ENCODE data around the gene RASGRP2.
A peak's percentile ranks its signal among the peaks of the same experiment; 100 is the strongest.

RASGRP2 gene

DNA sequence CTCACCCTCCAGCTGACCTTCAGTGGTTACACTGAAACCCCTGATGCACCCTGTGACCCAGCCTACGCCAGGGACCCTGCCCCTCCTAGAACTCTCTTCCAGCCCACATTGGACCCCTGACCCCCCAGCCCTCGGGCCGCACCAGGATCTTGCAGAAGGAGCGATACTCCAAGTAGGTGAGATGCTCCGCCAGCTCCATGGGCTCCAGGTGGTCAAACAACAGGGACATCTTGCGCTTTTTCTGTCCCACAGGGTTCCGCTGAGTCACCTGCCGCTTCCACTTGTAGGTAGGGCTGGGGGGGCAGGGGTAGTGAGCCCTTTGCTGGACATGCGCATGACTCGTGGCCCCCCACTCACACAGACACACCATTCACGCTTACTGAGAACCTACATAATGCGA lies 4.1 kb downstream of the RASGRP2 start:
- DNase-seq (ENCODE audit: low read depth), result no peak

DNA sequence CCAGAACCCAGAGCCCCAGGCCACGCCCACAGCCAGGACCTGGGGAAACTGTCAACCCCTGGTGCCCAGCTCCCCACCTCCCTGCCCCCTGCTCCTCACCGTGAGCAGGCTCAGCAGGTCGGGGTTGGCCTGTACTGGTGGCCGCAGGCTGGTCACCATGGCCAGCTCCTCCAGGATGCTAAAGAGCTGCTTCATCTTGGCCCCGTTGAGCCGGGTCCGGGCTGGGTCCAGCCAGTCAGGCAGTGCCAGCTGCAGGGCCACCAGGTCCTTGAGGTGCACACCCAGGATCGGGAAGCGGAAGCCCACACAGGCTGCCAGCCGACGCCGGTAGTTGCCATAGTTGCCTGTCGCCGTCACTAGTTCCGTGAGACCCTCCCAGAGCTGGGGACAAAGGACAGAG lies 7.3 kb downstream of the RASGRP2 start:
- no peak for DNase-seq (ENCODE audit: low read depth)

- DNase-seq (ENCODE audit: low read depth), result no peak
Observed at GRCh38 chr11:64735725-64736259, 8.2 kb downstream of the RASGRP2 start.

DNA sequence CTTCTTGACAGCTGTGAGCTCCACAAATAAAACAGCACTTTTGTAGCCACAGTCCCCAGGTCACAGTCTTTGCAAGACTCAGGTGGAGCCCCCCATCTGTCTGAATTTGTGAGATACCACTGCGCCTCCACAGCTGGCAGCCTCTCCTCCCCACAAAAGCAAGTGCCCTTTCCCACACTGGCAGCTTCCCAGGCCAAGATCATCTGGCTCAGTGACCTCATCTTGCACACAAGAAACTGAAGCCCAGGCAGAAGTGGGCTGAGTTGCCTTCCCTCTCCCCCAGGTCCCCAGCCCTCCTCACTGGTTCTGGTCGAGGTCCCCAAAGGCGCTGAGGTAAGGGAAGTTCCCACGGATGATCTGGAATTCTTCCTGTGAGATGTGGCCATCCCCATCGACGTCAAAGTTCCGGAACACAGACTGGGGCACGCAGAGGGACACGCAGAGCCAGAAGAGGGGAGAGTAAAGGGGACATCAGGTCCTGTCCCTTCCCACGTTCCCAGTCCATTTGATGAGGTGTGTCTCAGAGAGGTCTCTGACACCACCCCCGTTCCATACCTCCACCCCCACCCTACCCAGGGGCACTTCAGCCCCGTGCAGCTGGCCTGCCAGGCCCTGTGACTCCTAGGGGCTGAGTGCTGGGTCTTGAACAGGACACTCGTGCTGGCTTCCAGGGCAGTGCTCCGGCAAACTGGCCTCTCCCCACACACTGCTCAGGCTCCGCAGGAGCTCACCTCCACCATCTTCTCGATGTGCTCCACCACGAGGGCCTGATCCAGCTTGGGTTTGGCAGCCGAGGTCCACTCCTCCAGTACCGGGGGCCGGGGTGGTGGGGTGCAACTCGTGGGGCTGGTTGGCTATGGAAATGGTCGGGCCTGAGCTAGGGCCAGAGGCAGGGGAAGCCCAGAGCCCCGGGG lies 8.9 kb downstream of the RASGRP2 start:
- DNase-seq (ENCODE audit: low read depth), result no peak

DNA sequence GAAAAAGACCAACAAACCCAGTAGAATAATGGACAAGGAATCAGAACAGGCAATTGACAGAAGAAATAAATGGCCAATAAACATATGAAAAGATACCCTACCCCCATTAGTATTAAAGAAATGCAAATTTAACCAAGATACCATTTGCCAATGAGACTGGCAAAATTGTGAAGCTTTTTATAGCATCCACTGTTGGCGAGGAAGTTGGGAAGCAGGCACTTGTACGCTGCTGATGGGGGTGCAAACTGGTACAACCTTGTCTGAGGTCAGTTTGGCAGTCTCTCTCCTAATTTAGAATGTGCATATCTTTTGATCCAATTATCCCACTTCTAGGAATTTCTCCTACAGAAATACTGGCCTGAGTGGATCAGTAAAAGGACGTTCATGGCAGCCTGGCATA lies 12.3 kb downstream of the RASGRP2 start:
- DNase-seq (ENCODE audit: low read depth), result no peak

DNA sequence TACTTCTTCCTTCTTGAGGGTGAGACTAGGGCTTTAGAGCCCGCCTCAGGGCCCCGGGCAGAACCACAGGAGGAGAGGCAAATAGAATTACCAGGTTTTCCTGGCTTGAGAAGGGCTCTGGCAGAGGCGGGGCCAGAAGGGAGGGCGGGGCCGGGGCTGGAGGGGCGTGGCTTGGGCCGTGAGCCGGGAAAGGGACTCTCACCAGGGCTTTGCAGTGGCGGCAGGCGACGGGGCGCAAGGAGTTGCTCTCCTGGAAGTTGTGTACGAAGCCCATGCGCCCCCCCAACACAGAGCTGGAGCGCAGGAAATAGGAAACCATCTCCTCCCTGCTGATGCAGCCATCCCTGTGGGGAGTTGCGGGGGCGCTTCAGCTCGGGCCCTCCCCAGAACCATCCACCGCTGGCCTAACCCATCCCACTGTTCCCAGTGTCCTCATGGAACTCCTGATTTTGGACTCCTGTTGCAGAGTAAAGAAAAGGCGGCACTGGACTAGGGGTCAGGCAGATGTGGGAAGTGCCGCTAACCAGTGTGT lies 14.0 kb downstream of the RASGRP2 start:
- no peak for DNase-seq (ENCODE audit: low read depth)

- DNase-seq (ENCODE audit: low read depth), result no peak
Observed at GRCh38 chr11:64728757-64729365, 15.1 kb downstream of the RASGRP2 start.

DNA sequence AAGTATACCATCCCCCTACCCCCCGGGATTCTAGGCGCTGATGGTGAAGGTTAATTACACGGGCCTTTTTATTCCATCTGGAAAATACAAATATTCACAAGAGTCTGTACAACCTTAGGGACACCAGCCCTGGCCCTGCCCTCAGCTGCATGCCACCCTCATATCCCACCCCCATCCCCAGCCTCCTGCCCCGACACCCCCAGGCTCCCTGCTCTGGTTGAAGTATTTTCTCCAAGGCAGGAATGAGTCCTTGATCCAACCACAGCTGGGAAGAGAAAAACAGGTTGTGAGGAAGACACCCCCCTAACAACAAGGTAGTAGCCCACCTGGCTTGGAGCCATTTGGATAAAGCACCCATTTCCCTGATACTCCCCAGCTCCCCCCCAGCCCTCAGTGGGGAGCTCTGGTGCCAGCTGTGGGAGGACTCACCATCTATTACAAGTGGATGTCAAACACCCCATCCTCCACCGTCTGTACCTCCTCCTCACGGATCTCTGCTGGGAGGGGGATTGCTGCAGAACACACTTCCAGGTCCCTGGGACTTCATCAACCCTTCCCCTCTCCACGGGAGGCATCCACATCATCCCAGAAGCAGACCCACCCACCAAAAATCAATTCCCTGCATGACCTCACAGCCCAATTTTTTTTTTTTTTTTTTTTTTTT lies 16.9 kb downstream of the RASGRP2 start:
- DNase-seq (ENCODE audit: low read depth), result no peak

DNA sequence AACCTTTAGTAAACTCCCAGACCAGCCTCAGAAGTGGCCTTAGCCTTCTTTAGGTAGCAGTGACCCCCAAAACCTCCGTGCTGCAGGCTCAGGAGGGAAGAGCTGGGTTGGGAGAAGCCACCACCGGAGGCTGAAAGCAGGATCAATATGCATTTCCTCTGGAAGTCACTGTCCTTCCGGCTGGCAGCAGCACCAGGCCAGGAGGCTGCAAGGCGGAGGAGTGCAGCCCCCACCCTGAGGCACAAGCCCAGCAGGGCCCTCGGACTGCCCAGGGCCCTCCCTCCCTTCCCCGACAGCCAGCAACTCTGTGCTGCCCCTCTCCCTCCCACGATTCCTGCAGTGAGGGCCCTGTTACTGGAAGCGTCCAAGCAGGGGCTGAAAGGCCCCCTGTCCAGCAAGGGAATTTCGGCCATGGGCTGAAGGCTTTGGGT lies 17.7 kb downstream of the RASGRP2 start:
- no peak for DNase-seq (ENCODE audit: low read depth)

GRCh38 chr11:64724863-64725532 lies 18.9 kb downstream of the RASGRP2 start:
- DNase-seq (ENCODE audit: low read depth), result no peak

DNA sequence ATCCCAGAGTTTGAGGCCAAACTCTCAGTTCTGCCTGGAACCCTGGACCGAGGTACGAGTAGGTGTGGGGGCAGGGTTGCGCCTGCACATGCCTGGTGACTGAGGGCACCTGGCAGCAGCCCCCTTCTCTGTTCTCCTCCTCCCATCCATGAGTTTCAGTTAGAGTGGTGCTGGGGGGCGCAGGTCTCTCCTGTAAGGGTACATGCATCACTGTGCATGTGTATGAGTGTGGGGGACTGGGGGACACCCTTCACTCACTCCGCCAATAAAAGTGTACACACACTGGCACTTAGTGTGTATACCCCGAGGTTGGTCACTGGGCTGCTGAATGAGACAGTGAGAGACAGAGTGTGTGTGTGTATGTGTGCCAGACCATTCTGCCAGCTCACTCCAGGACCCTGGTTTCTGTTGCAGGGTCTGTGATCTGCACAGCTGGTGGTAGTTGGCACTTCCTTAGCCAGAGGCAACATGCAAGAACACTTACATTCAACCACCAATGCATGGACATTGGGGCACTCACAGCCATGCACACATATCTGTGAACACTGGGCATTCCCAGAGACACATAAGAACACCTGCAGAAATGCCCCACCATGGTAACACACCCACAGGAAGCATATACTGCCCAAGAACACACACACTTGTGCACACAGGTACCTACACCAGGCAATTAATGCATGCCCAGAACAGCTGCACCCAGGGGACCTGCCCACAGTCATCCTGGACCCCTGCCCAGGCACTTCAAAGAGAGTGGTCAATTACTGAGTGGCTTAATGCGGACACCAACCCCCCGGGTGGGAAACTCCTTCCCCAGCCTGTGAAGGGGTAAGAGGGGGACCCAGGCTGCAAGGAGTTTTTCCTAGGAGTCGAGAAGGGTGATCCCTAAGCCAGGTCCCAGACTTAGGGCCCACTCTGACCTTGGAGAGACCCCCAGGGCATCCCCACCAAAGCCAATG lies 19.8 kb downstream of the RASGRP2 start:
- DNase-seq (ENCODE audit: low read depth), result no peak

DNA sequence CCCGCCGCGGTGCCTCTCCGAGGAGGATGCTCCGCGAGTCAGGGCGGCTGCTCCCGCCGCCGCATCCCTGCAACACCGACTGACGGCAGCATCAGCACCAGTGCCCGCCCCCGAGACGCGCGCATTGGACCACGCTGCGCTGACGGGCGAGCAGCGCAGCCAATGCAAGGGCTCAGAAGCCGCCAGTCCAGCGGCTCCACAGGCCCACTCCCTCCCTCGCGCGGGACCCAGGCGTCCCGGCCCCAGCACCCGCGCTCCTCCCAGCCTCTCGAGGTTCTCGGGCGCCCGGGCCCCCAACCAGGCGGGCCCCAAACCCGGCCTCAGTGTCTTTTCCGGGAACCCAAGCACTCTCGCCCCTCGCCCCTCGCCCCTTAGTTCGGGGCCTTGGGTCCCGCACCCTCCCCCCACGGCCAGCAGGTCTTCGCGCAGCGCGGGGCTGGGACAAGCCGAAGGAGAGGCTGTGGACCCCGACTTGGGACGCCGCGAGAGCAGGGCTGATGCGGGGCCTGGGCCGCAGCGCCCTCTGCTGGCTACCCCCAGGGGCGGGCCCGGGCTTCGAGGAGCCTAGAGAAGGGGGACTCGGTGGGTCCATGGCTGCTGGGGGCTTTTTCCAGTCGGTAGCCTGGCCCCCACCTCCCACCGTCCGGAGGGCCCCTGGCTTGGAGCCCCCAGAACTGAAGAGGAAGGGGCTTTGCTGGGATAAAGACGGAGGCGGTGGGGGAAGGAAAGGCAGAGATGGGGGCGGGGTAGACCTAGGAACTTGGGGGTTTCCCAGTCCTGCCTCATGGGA lies 20.6 kb downstream of the RASGRP2 start, which contains the start of gene NRXN2:
TSS of gene NRXN2 (minus strand) at position 81 of the 790 bp plus-strand sequence. CDS start 9,498 bp downstream, outside the sequence.
- DNase-seq (ENCODE audit: low read depth), result peak; percentile 68

- DNase-seq (ENCODE audit: low read depth), result no peak
Observed at GRCh38 chr11:64722141-64723065, 21.5 kb downstream of the RASGRP2 start.

DNA sequence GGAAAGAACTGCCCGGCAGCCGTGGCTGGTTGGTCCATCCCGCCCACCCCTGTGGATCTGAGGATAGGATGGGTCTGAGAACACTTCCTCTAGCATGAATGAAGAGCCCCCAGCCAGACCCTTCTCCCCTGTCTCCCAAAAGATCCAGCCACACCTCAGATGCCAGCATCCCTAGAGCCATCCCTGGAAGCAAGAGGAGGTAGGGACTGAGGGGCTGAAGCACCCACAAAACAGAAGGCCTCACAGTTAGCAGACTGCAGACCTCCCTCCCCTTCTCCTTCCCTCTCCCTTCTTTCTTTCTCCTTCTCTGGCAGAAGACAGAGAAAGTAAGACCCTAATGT lies 22.6 kb downstream of the RASGRP2 start:
- no peak for DNase-seq (ENCODE audit: low read depth)

- DNase-seq (ENCODE audit: low read depth), result no peak
Observed at GRCh38 chr11:64720640-64721358, 23.1 kb downstream of the RASGRP2 start.

DNA sequence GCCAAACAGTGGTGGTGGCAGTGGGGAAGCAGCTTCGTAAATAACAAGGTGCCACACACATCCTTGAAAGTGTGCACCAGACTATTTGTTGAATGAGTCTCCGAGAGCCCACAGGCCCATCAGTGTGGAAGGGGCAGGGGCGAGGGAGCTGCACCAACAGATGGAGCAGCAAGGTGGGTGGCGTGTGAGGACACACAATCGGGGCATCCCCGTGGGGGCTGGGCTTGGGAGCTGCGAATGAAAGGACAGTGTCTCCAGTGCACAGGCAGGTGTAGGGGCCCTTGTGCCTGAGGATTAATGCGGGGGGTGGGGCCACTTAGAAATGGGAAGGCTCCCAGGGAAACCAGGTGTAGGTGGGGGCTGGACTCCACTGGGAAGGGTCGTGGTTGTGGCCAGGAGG lies 23.8 kb downstream of the RASGRP2 start:
- DNase-seq (ENCODE audit: low read depth), result no peak

DNA sequence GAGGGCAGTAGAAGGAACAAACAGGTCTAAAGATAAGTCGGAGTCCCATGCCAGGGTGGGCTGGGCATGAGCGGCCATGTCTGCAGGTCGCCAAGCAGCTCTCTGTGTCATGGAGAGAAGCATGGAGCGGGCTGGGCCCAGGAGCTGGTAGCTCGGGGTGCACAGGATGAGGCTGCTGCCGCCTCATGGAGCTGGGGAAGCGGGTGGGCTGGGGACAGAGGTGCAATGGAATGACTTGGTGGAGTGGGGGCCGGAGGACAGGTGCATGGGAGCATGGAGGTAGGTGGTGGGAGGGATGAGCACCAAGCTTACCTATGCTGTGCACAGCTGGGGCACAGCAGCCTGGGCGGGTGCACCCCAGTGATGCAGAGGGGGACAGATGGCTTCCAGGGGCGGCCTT lies 24.5 kb downstream of the RASGRP2 start:
- DNase-seq (ENCODE audit: low read depth), result no peak

GRCh38 chr11:64718780-64719124 lies 25.2 kb downstream of the RASGRP2 start:
- no peak for DNase-seq (ENCODE audit: low read depth)
